Fibroblast of mammary gland (primary cell): Measurements from ENCODE around the gene KCND3.

ENCODE experiments used
- DNase-seq: peaks from one replicate; pipeline ENCODE4 v3.0.0-alpha.2; 2010; ENCODE audit warnings: low read depth
- H3K4me3 ChIP-seq: 2 replicates; pipeline ENCODE4 v1.5.1; 2011; ENCODE audit warnings: low read depth, mild to moderate bottlenecking, low read length, moderate library complexity; ENCODE audit not compliant: control insufficient read depth
- CTCF ChIP-seq: conservative IDR thresholded peaks from 2 replicates; pipeline ENCODE4 v1.5.1; 2011; ENCODE audit warnings: low read depth, low read length, inconsistent platforms; ENCODE audit not compliant: control insufficient read depth, insufficient read depth

KCND3 gene

DNA sequence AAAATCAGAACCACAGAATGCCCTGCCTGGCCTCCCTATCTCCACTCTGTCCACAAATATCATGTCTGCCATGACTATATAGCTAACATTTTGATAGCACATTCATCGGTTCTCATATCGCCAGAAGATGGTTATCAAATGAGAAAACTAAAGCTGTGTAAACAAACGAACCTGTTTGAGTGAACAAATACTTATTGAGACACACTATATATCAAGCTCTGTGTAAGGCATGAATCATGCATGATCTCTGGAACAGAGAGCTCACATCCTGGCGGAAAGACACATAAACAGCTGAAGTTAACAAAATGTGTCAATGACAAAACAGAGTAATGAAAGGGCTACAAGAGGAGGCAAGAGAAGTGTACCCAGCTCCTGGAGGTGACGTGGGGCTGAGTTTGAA is 13.1 kb downstream of the KCND3 start:
- DNase-seq, result no peak
- H3K4me3 ChIP-seq, result no peak overlapping the region
- TF ChIP-seq CTCF, result no peak

DNA sequence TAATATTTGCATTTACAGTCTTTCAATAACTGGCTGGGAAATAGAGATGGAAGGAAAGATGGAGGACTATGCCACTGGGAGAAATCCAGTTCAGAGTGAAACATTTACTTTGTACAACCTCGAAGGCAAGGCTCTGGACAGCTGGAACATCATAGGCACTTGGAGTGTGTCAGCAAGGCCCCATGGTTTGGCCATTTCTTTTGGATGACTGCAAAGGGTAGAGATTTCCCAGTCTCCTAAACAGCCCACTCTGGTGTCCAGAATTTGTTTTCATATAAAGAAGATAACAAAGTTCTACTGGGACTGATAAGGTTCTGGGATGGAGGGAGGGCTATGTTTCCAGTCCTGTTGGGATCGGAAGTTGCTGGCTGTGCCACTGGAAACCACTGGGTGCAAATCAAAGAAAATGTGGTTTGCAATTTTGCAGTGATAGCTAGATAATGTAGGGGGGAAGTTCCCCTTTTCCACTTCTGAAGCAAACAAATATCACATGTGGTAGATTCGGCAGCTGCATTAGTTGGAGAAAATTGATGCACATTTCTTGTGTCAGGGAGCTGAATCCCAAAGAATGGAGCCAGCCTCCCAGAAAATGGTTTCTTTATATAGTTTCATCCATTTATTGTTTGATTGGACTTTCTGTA is 16.2 kb downstream of the KCND3 start:
- no peak overlapping the region for H3K4me3 ChIP-seq
- DNase-seq, result no peak
- no peak for TF ChIP-seq CTCF

DNA sequence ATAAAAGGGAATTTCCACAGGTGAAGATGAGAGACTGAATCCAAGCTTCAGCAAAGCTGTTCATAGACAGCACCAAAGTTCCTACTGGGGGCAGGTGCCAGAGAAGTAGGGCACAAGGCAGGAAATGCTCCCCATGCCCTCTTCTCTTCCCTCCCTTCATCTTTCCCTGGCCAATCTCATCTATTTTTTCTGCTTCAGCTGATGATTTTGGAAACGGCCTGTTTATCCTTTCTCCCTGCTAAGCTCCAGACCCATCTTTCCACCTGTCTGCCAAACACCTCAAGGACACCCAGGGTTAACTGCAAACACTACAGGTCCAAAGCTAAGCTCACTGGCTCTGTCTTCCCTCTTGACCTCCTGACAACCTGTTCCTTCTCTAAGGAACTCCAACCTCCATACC is 18.1 kb downstream of the KCND3 start:
- TF ChIP-seq CTCF, result no peak
- no peak overlapping the region for H3K4me3 ChIP-seq
- DNase-seq, result no peak

DNA sequence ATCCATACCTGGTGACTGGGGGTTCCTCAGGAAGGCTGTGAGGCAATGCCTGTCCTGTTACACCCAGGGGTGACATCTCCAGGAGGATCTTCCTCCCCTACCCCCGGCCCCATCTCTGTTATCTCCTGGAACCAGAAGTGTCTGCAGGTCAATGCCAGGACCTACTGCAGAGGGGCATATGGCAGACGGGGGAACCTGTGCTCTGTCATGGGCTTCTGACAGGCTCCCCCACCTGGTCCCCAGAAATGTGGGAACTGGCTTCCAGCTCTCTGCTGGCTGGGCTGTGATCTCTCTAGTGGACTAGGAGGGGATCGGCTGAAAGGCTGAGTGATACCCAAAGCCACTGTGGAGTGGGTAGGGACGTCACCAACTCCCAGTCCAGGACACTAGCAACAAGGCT is 21.0 kb downstream of the KCND3 start:
- H3K4me3 ChIP-seq, result no peak overlapping the region
- no peak for TF ChIP-seq CTCF
- DNase-seq, result no peak

DNA sequence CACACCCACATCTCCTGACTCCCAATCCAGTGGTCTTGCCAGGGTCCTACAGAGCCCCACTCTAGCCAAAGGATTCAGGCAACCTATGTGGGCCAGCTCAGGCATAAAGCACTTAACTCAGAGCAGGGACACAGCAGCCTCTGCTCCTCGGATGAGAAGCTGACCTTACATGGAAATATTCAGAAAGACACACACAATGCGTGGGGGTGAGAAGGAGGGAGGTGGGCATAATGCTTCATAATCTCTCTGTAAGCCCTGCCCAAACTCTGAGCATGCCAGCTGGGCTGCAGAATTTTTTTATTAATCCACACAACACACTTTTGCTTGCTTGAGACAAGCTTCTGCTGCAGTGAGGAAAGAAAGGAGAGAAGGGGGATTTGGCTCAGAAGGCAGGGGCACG is 21.6 kb downstream of the KCND3 start:
- no peak for DNase-seq
- H3K4me3 ChIP-seq, result no peak overlapping the region
- TF ChIP-seq CTCF, result no peak

DNA sequence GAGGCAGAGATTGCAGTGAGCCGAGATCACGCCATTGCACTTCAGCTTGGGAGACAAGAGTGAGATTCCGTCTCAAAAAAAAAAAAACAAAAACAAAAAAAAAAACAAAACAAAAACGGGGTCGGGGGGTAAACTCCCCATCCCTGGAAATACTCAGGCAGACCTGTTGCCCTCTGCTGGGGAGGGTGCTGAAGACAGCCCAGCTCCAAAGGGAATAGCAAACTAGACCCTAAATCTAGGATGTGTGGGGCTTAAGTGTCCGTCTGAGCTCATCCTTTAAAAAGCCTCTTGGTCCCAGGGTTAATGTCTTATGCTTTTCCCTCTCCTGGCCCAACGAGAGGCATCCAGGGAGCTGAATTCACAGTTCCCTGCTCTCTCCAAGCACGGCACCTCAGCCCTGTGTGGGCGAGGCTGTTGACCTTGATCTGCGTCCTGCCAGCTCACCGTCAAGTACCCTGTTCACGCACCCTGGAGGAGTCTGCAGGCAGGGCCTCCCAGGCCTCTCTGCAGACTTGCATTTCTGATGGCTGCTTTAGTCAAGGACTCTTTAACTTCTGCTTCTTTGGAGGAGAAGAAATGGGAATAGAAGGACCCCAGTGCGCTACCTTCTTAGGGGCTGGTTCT is 22.3 kb downstream of the KCND3 start:
- no peak overlapping the region for H3K4me3 ChIP-seq
- TF ChIP-seq CTCF, result no peak

More for the DNA sequence above, 22.3 kb downstream of the KCND3 start:
- no peak for DNase-seq
